H7 (cell line): Measurements from ENCODE around the gene TSPAN32. TPM values are rescaled to one million over a fixed set of nuclear protein-coding genes. Genes with fewer than 3 reads are reported as not detected.

Source experiments
- DNase-seq: peaks from one replicate; pipeline ENCODE4 v3.0.0; 2012
- H3K27me3 ChIP-seq: 2 replicates; pipeline ENCODE4 v1.6.0; 2011; ENCODE audit warnings: mild to moderate bottlenecking, low read length; ENCODE audit not compliant: control insufficient read depth, insufficient read depth
- H3K36me3 ChIP-seq: replicated peaks from 2 replicates; pipeline ENCODE4 v1.5.1; 2011; ENCODE audit warnings: low read length; ENCODE audit not compliant: control insufficient read depth, insufficient read depth
- H3K4me3 ChIP-seq: 2 replicates; pipeline ENCODE4 v1.5.1; 2011; ENCODE audit warnings: low read depth, mild to moderate bottlenecking, control low read depth, low read length, moderate library complexity; ENCODE audit not compliant: insufficient read depth
- total RNA-seq: library from RNA; depleted of rRNA; stranded (reverse); fragments of >200 nt; shearing (Covaris generic); gene quantifications from 2 replicates; pipeline ENCODE4 v1.2.3, GENCODE V29; 2014; rRNA removed

Gene TSPAN32, protein sequence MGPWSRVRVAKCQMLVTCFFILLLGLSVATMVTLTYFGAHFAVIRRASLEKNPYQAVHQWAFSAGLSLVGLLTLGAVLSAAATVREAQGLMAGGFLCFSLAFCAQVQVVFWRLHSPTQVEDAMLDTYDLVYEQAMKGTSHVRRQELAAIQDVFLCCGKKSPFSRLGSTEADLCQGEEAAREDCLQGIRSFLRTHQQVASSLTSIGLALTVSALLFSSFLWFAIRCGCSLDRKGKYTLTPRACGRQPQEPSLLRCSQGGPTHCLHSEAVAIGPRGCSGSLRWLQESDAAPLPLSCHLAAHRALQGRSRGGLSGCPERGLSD
- total RNA-seq = not detected in 2 replicates

DNA sequence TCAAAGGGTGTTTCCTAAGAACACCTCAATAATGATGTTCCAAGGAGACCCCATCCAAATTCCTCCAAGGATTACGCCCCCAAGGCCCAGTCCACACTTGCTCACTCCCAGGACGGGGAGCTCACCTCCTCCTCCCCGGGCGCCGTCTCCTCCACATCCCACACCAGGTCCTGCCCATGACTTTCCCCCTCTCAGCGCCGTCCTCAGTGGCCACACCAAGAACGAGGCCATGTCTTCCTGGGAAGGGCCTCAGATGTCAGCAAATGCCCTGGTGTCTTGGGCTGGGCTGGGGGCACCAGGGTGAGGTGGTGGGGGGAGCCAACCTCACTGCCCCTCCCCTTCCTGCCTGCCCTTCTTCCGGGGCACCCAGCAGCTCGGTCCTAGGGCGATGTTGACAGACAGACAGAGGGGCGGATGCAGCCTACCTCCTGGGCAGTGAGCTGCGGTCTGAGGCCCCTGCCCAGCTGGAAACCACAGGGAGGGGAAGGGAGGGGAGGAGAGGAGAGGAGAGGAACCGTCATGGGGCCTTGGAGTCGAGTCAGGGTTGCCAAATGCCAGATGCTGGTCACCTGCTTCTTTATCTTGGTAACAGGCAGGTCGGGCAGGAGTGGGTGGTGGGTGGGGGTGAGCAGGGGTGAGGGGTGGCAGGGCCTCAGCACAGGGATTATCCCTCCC, at the start of gene TSPAN32, which contains the start of gene C11orf21:
TSS of gene TSPAN32 (plus strand) at position 383 of the 675 bp plus-strand sequence. CDS start at position 520, 137 bp downstream.
TSS of gene C11orf21 (minus strand) at position 288 of the 675 bp plus-strand sequence. CDS start at position 178, 110 bp downstream.
- no peak for DNase-seq
- H3K36me3 ChIP-seq = no peaks in the 10 kb centered on the region
- H3K4me3 ChIP-seq = no peak within 1 kb of the TSS
- no peaks in the 10 kb centered on the region for H3K27me3 ChIP-seq

DNA sequence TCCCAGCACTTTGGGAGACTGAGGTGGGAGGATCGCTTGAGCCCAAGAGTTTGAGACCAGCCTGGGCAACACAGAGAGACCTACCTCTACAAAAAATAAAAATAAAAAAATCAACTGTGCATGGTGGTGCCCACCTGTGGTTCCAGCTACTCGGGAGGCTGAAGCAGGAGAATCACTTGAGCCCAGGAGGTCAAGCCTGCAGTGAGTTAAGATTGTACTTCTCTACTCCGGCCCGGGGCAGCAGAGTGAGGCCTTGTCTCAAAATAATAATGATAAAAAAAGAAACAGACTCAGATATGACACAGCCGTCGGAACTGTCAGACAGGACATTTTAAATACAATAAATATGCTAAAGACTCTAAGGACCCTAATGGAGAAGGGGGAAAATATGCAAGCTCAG, 49.8 kb upstream of the TSPAN32 start:
- Histone ChIP-seq H3K36me3 (no peaks in the 10 kb centered on the region), H3K4me3 (no peak overlapping the region), H3K27me3 (no peaks in the 10 kb centered on the region; the same call in 1 of the 2 replicates)
- no peak for DNase-seq

DNA sequence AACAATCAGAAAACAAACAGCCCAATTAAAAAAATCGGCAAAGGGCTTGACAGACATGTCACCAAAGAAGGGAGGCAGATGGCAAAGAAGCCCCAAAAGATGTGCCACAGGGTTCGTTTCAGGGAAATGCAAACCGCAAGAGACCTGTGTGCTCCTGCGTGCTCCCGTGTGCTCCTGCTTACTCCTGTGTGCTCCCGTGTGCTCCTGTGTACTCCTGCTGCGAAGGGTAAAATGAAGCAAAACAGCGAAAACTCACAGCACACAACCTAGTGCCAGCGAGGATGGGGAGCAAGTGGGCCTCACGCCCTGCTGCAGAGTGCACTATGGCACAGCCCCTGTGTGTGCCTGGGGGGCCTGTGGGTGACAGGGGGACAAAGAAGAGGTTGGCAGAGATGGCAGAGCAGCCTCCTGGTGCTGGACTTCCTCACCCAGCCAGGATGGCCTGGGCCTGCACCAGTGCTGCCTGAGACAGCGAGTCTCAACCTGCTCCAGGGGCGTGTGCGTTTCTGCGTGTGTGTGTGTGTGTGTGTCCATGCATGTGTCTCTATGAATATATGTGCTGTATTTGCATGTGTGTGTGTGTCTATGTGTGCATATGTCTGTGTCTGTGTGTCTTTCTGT, 45.4 kb upstream of the TSPAN32 start:
- peaks cover 1% of the 10 kb centered on the region; the same call in 1 of the 2 replicates for H3K27me3 ChIP-seq
- peak; percentile 22 for DNase-seq

DNA sequence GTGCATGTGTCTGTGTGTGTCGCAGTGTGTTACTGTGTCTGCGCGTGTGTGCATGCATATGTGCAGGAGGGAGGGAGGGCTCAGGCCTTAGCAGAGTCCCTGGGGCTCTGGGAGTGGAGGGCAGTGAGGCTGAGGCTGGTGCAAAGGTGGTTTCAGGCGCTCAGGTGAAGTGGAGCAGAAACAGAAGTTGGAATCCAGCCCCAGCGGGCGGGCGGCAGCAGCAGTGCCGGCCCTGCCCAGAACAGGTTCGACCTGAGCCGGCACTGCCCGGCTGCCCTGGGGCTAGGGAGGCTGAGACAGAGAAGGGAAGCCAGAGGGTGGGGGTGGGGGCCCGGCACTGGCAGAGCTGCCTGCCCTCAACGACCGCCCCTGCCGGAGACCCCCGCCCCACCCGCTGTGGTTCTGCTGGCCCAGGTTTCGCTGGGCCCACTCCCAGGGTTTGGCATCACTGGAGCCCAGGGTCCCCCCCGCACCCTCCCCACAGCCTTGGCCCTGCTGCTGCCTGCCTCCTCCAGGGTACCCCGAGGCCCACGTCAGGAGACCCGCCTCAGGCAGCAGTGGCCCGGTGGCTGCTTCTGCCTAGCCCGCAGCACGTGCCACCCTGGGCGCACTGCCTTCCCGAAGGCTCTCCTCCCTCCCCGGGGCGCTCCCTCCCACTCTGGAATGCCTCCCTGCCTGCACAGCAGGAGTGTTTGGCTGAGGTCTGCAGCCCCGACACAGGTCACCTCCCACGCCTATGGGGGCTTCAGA, 44.7 kb upstream of the TSPAN32 start:
- H3K27me3 ChIP-seq = peaks cover 1% of the 10 kb centered on the region; the same call in 1 of the 2 replicates
- DNase-seq = peak; percentile 51
- no peaks in the 10 kb centered on the region for H3K36me3 ChIP-seq
- H3K4me3 ChIP-seq = no peak overlapping the region

More for the DNA sequence above, 45.4 kb upstream of the TSPAN32 start:
- no peak overlapping the region for H3K4me3 ChIP-seq
- H3K36me3 ChIP-seq = no peaks in the 10 kb centered on the region

DNA sequence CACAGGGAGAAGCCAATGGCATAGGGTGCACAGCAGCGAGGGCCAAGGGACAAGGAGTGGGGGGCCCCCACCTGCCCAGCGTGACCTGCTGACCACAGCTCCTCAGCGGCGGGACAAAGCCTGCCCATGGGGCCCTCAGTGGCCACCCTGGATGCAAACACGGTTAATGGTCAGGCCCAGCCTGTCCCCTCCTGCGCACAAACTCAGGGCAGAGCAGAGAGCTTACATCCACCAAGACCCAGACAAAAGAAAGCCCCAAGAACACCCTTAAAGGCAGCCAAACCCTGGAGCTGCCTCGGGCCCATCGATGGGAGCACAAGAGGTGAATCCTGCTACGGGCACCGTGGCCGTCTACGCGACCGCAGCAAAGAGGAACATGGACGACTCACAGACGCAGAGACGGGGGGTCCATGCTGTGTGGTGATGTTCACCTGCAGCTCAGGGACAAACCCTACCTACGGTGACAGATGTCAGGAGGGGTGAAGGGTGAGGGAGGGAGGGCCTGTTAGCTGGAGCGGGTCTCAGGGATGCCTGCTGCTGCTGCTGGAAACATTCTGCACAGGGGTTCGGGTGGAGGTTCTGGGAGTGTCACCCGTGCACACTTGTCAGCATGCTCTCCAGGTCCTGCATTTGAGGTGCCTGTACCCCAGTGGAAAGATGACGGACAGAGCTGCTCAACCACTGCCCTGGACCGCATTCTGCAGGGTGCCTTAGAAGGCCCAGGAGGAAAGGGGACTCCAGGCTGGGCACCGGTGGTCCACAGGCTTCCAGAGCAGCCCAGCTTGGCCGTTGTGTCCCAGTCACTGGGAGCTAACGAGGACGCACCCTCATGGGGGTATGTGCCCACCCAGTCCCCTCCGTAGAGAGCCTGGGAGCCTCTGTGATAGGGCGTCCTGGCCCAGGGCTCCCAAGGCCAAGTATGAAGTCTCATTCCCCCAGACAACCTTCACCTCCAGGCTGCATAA, 43.0 kb upstream of the TSPAN32 start:
- H3K4me3 ChIP-seq = no peak overlapping the region
- H3K36me3 ChIP-seq = no peaks in the 10 kb centered on the region
- peaks cover 3% of the 10 kb centered on the region; the same call in 1 of the 2 replicates for H3K27me3 ChIP-seq
- peak; percentile 45 for DNase-seq

DNA sequence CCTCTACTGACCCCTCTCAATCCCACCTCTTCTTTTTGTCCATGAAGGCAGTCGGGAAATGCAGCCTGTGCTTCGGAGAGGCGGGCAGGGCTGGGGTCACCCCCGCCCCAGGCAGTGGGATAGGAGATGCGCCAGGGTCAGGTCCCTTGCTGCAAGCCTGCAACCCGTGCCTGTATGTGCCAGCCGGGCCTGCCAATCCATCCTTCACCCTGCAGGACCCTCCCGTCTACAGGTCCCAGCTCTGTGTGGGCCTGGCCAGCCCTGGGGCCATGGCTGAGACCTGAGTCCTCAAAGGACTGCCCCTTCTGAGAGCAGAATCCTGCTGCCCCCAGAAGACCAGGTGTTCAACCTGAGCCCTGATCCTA, 42.4 kb upstream of the TSPAN32 start:
- peaks cover 3% of the 10 kb centered on the region; the same call in 1 of the 2 replicates for H3K27me3 ChIP-seq
- peak; percentile 42 for DNase-seq
- no peak overlapping the region for H3K4me3 ChIP-seq
- no peaks in the 10 kb centered on the region for H3K36me3 ChIP-seq

DNA sequence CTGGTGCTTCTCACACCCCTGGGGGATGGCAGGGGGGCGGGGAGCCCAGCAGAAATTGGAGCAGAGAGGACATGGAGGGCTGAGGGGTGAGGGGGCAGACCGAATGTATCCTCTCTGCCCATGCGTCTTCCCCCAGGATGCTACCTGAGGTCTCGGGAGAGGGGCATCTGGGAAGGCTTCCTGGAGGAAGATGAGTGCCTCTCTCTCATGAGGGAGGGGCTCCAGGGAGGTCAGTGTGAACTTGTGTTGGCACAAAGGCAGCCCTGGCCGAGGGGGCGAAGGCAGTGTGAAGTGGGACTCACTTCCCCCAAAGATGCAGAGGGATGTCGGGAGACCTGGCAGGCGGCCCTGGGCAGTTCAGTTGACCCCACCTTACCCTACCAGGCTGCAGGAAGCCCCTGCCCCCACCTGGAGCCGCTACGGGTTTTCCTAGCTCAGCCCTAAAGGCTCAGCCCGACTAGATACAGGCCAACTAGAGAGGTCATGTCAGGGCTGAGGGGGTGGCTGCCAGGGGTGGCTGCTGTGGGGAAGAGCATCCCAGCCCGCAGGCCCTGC, 41.8 kb upstream of the TSPAN32 start:
- Histone ChIP-seq H3K4me3 (no peak overlapping the region), H3K36me3 (no peaks in the 10 kb centered on the region), H3K27me3 (peaks cover 5% of the 10 kb centered on the region; the same call in 1 of the 2 replicates)
- DNase-seq = peak; percentile 60

DNA sequence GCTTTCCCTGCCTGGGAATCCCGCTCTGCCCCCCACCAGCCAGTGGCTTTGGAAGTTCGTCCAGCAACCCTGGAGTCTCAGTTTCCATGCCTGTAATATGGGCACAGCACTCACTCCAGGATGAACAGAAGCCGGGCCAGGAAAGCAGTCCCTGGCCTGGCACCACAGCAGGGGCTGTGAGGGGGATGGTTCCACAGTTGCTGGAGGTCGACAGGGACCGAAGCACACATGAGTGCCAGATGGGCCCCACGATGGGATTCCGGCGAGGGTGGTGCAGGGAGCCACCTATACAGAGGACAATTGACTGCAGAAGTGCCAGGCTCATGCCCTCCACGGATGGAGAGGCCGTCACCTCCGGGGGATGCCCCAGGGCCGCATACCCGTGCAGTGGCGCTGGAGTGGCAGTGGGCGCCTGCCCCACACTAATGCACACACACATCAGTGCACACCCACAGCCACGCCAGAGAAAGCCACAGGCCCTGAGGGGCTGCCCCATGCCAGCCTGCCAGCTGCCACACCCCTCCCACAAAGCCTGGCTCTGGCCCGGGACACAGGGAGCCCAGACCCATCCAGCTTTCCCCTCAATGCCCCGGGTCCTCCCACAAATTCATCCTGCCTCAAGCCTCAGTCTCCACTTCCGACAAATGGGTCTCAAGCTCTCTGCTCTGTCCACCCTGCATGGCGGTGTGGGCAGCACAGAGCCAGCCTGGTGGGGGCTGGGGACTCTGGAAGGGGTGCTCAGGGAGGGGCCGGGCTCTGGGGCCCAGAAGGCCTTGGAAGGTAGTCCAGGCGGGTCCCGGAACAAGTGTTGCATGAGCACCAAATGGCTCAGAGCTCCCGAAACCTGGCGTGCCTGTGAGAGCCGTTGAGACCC, 41.1 kb upstream of the TSPAN32 start:
- Histone ChIP-seq H3K27me3 (peaks cover 5% of the 10 kb centered on the region; the same call in 1 of the 2 replicates), H3K4me3 (no peak overlapping the region), H3K36me3 (no peaks in the 10 kb centered on the region)
- peak; percentile 49 for DNase-seq

DNA sequence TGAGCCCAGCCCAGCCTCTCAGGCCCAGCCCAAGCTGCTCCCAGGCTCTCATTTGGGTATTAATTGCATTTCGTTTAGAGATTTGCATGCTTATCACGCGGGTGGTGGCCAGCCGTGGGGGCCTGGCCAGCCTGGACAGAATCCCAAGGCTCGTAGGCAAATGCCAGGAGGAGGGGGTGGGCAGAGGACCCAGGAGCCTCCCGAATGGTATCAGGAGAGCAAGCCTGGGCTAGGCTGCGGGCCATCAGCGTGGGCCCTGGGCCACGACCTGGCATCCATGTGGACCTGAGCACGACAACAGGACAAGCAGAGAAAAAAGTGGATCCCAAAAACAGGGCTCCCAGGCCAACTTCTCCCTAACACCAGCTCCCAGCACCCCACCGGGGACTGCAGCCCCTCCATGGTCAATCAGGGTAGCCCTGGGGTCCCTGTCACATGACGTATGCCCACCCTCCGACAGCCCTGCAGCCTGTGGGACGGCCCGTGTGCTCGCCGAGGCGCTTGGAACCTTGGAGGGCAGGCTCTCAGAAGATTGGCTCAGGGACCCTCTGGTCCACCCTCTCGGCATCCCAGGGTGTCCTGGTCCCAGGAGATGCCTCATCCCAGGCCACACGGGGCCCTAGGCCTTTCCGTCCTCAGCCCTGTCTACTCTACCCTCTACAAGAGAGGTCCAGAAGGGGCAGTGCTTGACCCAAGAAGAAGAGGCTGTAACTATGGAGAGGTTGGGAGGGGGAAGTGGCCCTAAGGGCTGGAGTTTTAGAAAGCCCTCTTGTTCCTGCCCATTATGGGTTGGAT, 40.2 kb upstream of the TSPAN32 start:
- Histone ChIP-seq H3K36me3 (no peaks in the 10 kb centered on the region), H3K4me3 (no peak overlapping the region), H3K27me3 (peaks cover 5% of the 10 kb centered on the region; the same call in 1 of the 2 replicates)
- DNase-seq = peak; percentile 53

DNA sequence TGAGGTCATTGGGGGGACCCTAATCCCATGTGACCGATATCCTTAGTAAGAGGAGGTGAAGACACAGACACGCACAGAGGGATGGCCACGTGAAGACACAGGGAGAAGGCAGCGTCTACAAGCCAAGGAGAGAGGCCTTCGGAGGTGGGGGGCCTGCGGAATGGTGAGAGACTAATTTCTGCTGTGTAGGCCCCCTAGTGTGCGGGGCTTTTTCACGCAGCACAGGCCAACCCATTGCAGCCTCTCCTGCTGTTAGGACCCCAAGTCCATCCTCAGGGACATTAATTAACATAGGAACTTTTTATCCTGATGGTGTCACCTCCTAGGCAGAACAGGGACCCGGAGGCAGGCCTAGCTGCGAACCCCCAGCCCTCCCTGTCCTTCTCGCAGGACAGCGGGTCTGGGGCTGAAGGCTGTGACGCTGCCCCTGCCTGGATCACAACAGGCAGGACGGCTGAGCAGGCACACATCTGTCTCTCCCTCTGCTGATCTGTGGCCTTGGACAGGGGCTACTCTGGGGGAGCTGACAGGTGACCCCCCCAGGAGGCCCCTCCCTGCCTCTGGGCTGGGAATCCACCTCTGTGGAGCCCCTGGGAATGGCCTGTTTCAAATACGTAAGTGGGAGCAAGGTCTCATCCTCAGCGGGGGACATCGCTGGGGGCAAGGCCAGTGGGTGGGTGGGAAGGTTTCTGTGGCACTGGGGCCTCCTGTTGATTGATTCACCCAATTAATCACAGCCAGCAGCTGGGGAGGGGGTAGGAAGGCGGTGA, 39.3 kb upstream of the TSPAN32 start:
- peaks cover 5% of the 10 kb centered on the region; the same call in 1 of the 2 replicates for H3K27me3 ChIP-seq
- DNase-seq = peak; percentile 69
- H3K36me3 ChIP-seq = no peaks in the 10 kb centered on the region
- H3K4me3 ChIP-seq = no peak overlapping the region

DNA sequence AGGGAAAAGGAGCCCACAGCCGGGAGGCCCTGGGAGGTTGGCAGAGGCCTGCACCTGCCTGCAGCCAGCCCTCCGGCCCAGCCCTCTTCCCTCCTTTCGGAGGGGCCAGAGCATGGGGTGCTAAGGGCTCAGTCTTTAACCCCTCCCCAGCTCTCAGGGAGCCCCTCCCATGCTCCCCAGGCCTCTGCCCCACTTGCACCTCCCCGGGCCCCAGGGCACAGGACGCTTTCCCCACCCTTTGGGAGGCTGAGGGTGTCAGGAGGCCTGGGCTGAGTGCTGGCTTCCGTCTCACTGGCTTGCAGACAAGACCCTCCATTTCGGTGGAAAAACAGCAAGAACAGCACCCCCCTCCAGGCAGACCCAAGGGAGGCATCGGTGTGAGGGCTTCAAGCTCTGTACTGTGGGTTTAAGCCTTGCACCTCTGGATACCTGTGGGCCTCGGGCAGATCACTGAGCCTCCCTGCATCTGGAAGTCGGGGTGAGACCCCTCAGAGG, 38.7 kb upstream of the TSPAN32 start:
- Histone ChIP-seq H3K36me3 (no peaks in the 10 kb centered on the region), H3K27me3 (peaks cover 9% of the 10 kb centered on the region), H3K4me3 (no peak overlapping the region)
- peak; percentile 61 for DNase-seq
